ENCODE data around the gene ZNF618. TPM values are rescaled to one million over a fixed set of nuclear protein-coding genes. Genes with fewer than 3 reads are reported as not detected.
A peak's percentile ranks its signal among the peaks of the same experiment; 100 is the strongest.

The ZNF618 gene
- total RNA-seq, 4 donors from 2014 or later = 2.9 to 5.8 (median 4.2) TPM

- DNase-seq (ENCODE audit: low spot score in 2 of 2) = no peak
- H3K4me3 ChIP-seq = no peak overlapping the region
- peaks cover 3% of the 10 kb centered on the region for H3K4me1 ChIP-seq
- H3K36me3 ChIP-seq = peaks cover 7% of the 10 kb centered on the region
- 92% methylated on average over 10 of the region's 10 CpGs for WGBS
- no peaks in the 10 kb centered on the region for H3K9me3 ChIP-seq
- no peaks in the 10 kb centered on the region for H3K27me3 ChIP-seq
- no peak overlapping the region for H3K27ac ChIP-seq
- no peak for TF ChIP-seq POLR2AphosphoS5 (IDR thresholded peaks at IDR 0.05)
- no peak for TF ChIP-seq POLR2A (IDR thresholded peaks at IDR 0.05)
- TF ChIP-seq EP300 (IDR thresholded peaks at IDR 0.05) = no peak
- TF ChIP-seq, protein P1, sequence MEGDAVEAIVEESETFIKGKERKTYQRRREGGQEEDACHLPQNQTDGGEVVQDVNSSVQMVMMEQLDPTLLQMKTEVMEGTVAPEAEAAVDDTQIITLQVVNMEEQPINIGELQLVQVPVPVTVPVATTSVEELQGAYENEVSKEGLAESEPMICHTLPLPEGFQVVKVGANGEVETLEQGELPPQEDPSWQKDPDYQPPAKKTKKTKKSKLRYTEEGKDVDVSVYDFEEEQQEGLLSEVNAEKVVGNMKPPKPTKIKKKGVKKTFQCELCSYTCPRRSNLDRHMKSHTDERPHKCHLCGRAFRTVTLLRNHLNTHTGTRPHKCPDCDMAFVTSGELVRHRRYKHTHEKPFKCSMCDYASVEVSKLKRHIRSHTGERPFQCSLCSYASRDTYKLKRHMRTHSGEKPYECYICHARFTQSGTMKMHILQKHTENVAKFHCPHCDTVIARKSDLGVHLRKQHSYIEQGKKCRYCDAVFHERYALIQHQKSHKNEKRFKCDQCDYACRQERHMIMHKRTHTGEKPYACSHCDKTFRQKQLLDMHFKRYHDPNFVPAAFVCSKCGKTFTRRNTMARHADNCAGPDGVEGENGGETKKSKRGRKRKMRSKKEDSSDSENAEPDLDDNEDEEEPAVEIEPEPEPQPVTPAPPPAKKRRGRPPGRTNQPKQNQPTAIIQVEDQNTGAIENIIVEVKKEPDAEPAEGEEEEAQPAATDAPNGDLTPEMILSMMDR (IDR thresholded peaks at IDR 0.05) = no peak
These were observed 108.7 kb downstream of the ZNF618 start for GRCh38 chr9:113984639-113985380.

GRCh38 chr9:113985968-113986585, 110.0 kb downstream of the ZNF618 start:
- TF ChIP-seq EP300 (IDR thresholded peaks at IDR 0.05) = no peak
- no peak for TF ChIP-seq POLR2A (IDR thresholded peaks at IDR 0.05)
- TF ChIP-seq, protein P1 (IDR thresholded peaks at IDR 0.05) = no peak
- no peak for TF ChIP-seq POLR2AphosphoS5 (IDR thresholded peaks at IDR 0.05)
- Histone ChIP-seq H3K27me3 (no peaks in the 10 kb centered on the region), H3K4me3 (no peak overlapping the region), H3K9me3 (no peaks in the 10 kb centered on the region), H3K27ac (no peak overlapping the region), H3K4me1 (peaks cover 5% of the 10 kb centered on the region), H3K36me3 (peaks cover 7% of the 10 kb centered on the region)
- no peak for DNase-seq (ENCODE audit: low spot score in 2 of 2)
- WGBS = 81% methylated on average over 15 of the region's 15 CpGs

DNA sequence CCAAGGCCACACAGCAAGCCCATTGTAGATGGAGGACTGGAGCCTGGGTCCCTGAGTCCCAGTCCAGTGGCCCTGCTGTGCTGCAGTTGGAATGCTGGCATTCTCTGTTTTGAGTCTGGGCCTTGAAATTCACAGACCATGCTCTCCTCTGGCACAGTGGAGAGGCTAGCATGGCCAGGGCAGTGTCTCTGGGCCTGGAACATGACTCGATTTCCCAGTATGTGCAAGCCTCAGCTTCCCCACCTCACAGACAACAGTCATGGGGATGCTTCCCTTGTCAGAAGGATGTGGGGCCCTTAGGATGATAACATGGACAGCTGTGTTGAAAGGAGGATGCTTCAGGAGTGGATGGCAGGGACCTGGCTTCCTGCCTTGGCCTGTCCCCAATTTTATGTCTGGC, 110.8 kb downstream of the ZNF618 start:
- Histone ChIP-seq H3K9me3 (no peaks in the 10 kb centered on the region), H3K4me1 (peaks cover 13% of the 10 kb centered on the region), H3K4me3 (no peak overlapping the region), H3K27ac (no peak overlapping the region), H3K36me3 (peaks cover 7% of the 10 kb centered on the region), H3K27me3 (no peaks in the 10 kb centered on the region)
- no CpG with 5 or more reads among the region's 1 CpG for WGBS
- TF ChIP-seq POLR2A (IDR thresholded peaks at IDR 0.05) = no peak
- no peak for DNase-seq (ENCODE audit: low spot score in 2 of 2)

- Histone ChIP-seq H3K27me3 (no peaks in the 10 kb centered on the region), H3K9me3 (no peaks in the 10 kb centered on the region), H3K36me3 (peaks cover 7% of the 10 kb centered on the region), H3K27ac (no peak overlapping the region), H3K4me1 (peaks cover 17% of the 10 kb centered on the region), H3K4me3 (no peak overlapping the region)
- TF ChIP-seq EP300 (IDR thresholded peaks at IDR 0.05) = no peak
- 92% methylated on average over 12 of the region's 12 CpGs for WGBS
- DNase-seq (ENCODE audit: low spot score in 2 of 2) = no peak
These were observed 111.4 kb downstream of the ZNF618 start for GRCh38 chr9:113987526-113987925.

- H3K27me3 ChIP-seq = no peaks in the 10 kb centered on the region
- no peak for TF ChIP-seq POLR2AphosphoS5 (IDR thresholded peaks at IDR 0.05)
- TF ChIP-seq EP300 (IDR thresholded peaks at IDR 0.05) = no peak
- TF ChIP-seq POLR2A (IDR thresholded peaks at IDR 0.05) = no peak
- TF ChIP-seq, protein P1 (IDR thresholded peaks at IDR 0.05) = no peak
These were observed 112.4 kb downstream of the ZNF618 start for GRCh38 chr9:113988385-113989016.

More at GRCh38 chr9:113988385-113989016, 112.4 kb downstream of the ZNF618 start:
- Histone ChIP-seq H3K4me3 (no peak overlapping the region), H3K9me3 (no peaks in the 10 kb centered on the region), H3K4me1 (peaks cover 21% of the 10 kb centered on the region), H3K36me3 (peaks cover 7% of the 10 kb centered on the region), H3K27ac (no peak overlapping the region)
- 95% methylated on average over 23 of the region's 23 CpGs for WGBS
- DNase-seq (ENCODE audit: low spot score in 2 of 2) = peak in 1 of 2 donors; percentile 58
